ENCODE data around the gene BCLAF3.

The BCLAF3 gene

DNA sequence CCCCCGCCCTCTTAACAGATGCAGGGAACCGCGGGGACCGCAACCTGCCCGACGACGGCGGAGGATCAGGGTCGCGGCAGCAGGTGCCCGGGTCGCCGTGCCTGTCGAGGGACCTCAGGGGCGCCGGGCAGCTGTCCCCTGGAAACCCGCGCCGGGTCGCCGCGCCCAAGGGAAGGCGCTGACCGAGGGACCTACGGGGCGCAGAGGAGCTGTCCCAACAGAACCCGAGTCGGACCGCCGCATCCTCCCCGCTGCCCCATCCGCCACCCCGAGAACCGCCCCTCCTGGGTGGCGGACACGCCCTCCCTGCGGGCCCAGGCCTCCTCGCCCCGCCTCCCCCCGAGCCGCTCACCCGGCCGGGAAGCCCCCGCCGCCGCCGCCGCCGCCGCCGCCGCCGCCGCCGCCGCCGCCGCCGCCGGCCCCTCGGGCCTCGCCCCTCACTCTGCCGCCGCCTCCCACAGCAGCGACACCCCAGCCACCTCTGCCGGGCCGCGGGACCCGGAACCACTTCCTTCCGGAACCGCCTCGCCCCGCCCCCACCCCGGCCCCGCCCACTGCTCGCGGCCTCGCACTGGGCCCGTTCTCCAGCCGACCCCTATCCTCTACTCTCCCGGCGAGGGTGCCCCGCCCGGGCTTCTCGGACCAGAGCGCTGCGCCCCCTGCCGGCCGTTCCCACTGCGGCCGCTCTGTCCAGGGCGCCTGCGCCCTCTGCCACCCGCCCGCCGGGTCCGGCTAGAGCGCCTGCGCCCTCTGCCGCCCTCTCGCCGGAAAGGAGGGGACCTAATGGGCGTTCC, at the start of gene BCLAF3:
Gene BCLAF3 (minus strand): TSS at position 506 of the 794 bp plus-strand sequence. CDS start 20,797 bp downstream, outside the sequence.
- peak; percentile 95 for DNase-seq

DNA sequence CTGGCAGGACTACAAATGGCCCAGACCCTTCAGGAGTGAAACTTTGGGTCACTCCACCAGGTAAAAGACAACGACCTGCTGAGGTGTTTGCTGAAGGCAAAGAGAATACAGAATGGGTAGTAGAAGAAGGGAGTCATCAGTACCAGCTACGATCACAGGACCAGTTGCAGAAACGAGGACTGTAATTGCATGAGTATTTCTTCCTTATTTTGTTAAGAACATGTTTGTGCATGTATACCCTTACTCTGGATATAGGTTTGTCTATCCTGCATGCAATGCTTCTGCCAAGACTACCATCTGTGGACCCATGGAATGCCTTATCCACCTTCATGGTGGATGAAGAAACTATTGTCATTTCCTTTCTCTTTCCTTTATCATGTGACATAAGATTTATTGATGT, 48.1 kb upstream of the BCLAF3 start:
- DNase-seq: no peak

DNA sequence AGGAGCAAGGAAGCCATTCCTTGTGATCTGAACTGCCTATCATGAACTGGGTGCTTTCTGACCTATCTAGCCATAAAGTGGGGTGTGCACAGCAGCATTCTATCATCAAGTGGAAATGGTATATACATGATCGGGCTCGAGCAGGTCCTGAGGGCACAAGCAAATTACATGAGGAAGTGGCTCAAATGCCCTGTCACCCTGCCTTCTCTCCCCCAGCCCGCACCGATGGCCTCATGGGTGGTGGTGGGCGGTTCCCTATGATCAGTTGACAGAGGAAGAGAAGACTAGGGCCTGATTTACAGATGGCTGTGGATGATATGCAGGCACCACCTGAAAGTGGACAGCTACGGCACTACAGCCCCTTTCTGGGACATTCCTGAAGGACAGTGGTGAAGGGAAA, 46.3 kb upstream of the BCLAF3 start:
- no peak for DNase-seq

DNA sequence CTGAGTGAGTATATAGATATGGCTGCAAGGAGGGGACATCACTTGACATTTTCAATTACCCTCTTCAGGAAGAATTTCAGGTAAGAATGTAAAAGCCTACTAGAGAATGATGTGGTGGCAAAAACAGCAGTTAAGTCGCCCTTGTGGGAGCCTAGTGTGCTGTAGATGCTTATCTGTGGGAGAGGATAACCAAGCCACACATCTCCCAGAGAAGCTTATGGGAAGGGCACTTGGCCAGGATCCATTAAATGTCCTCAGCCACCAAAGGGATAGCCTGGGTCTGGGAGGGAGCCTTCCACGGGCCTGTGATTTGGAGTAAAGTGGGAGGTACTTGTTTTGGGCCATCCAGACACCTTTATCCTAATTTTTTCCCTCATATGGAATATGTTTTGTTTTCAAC, 41.3 kb upstream of the BCLAF3 start:
- DNase-seq: no peak

DNA sequence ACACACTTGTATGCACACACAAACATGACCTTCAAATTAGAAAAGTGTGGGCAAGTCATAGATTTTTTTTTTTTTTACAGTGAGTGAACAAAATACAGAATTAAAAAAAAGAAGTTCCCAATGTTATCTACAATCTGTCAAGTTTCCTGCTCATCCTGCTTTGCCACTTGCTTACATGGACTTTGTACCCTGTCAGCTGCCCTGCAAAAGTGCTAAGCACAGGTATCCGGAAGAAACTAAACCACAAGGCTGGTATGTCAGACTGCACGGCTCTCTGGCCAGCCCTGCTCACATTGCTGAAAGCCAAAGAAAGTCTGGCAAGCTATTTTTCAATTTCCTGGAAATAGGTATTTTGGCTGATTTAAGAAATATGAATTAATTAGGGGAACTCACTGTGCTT, 38.9 kb upstream of the BCLAF3 start:
- no peak for DNase-seq

DNA sequence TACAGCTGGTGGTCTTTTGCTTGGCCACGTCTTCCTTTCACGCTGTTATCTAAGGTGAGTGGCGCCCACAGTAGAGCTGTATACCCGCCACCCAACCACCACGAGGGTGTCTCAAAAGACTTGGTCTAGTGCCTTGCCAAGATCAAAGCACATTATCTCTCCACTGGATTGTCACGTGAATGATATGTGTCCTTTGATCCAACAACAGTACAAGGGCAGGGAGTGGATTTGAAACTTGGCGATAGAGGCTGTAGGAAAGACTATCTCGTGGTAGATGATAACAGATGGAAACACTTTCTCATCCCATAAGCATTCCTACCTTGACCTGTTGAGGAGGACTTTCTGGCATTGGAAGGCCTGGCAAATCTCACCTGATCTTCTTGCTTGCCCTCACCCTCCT, 37.7 kb upstream of the BCLAF3 start:
- DNase-seq: no peak

DNA sequence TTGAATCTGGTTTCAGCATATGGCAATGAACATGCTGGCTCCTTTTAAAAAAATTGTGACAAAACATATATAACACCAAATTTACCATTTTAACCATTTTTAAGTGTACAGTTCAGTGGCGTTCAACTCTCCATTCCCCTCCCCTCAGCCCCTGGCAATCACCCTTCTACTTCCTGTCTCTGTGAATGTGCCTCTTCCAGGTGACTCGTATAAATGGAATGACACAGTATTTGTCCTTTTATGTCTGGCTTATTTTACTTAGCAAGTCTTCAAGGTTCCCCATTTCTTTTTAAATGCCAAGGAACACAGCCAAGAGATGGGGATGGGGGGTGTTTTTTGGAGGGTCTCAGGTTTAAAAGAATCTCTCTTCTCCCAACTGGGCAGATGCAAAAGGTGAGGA, 35.4 kb upstream of the BCLAF3 start:
- DNase-seq: no peak

DNA sequence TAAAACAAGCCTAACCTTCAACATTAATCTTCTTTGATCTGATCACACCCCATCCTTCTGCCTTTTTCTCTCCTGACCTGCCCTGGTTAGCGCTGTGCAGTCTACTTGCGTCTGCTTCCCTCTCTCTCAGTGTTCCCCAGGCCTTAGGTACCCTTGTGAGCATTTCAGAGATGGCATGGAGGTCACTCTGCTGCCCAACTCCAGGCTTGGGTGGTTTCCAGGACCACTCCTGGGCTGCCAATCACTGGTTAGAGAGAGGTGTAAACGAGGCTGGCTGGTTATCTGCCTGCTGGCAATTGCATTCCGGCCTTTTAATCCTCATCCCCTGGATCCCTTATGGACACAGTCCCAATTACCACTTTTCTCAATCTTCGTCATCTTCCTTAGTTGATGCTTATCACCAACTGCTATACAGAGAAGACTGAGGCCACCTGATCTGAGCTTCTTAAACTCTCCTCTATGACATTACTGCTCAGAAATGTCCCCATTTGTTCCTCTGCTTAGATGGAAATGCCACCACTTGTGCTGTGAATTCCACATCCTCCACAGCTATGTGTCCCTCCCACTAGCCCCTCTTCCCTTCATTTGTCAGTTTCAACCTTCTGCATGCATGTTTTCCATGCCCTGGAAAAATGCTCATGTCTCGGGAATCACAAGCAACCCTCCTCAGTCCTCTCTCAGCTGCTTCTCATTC, 29.0 kb upstream of the BCLAF3 start:
- no peak for DNase-seq

DNA sequence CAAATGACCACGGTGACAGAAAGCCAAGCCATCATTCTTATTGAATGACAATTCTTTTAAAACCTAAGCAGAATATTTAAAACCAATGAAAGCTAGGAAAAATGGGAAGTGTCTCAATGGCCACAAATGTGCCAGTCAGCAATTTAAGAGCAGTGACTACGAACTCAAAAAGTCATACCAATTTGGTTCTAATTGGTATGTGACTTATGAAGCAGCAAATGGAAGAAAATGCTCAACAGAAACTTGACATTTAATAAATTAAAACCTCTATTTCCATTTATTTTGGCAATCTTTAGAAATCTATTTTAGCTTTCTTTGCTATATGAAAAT, 25.7 kb upstream of the BCLAF3 start:
- no peak for DNase-seq

DNA sequence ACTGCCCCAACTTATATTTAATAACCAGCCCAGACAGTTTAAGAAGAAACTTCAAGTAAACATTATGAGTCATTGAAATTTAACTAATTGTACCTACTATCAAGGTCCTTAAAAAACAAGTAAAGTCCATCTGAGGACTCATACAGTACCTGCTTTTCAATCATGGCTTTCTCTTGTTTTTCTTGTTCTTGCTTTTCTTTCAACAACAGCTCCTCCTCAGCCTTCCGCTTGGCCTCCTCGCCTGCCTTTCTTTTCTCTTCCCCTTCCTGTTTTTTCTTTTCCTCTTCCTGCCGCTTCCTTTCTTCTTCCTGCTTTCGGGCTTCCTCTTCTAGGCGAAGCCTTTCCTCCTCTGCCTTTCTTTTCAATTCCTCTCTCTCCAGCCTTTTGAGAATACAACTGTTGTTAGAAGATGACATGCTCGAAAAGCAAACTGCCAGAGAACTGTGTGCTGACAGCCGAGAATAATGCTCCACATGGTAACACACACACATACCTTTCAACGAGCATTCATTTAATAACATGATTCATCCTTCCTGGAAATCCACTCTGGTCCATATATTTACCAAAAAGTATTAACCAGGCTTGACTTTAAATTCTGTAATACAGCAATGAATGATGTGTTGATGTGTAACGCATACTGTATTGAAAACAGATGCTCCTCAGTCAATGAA, 25.2 kb upstream of the BCLAF3 start:
- DNase-seq: no peak

DNA sequence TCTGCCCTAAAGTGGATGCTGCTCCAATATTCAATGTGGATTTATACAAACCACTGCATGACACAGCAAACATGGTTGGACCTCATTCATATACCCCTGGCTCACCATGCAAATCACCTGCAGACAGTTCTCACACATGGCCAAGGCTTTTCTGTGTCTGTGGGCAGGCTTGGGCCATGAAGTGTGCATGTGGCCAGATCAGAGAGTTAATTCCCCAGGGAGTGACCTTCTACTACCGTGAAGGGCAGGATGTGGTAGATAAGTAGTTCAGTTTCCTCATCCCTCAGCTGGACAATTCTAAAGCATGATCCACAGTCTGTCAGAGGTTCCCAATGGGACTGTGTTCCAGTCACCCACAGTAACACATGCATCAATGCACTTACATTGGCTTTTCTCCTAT, 24.6 kb upstream of the BCLAF3 start:
- no peak for DNase-seq

DNA sequence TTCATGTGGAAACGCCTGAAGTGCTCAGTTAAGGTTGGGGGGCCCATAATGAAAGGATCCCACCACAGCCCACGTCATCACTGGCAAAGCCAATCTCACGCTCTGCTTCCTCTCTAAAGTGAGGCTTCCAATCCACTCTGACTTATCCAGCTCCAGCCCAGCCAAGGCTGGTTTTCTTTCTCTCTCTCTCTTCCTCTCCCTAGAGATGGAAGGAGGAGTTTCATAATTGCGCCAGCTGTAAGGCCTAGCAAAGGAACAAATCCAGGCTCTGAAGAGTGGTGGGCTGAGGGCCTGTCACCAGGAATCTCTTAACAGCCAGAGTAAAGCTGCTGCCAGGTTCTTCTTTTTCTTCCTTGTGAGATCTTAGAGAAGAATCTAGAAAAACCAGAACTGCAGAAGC, 20.7 kb upstream of the BCLAF3 start:
- DNase-seq: no peak

DNA sequence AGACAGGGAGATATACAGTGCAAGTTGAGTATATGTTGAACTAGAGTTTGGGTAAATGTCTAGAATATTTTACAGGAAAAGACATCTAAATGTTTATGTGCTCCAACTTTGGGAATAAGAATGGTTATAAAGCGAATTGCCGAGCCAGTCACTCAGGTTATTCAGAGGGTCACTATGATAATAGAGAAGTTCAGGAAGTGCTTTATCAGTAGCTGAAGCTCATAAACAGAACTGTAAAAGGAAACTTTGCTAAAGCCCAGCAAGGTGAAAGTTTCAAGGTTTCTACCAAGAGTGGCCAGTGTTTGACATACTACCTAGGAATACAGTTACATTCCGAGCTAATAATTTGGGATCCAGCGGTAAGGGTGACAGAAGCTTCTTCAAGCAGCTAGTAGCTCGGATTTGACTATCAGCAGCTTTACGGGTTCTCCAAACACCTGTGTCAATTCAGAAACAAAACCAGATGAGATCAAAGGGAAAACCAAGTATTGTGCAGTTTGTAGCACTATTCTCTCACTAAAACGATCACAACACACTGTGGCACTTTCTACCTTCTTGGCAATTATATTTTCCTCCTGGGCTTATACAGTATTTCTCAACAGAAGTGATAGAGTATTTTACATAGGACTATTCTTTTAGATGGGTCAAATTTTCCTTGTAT, 17.2 kb upstream of the BCLAF3 start:
- no peak for DNase-seq

DNA sequence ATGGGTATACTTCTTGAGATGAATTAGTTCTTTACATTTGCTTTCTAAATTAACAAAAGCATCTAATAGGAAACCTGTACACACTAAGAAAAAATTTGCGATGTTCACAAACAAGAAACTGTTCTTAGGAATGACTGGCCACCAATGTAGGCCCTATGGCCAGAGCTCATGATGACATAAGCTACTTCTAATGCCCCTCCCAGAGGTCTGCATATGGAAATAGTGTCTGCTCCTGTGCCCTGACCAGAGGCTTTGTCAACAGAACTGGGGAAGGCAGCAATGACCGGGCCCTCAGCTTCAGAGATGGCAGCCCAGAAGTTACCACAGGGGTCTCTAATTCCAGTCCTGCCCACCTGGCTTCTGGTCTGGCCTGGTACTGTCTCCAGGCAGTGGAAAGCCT, 15.0 kb upstream of the BCLAF3 start:
- DNase-seq: no peak

DNA sequence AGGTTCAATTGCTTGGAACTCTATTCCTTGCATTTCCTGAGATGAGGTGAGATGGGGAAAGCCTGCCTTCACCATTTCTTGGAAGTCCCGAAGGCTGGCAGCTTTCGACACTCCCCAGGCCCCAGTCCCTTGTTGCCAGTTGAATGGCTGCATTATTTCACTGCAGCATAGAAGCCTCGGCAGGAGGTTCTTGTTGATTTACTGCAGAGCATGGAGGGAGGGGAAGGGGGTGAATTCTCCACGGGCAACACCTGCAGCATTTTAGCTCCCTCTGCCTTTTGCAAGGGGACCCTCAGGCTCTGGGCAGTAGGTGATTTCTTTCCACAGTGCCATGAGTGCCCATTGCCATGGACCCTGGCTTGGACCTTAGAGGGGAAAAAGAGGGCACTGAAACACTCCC, 10.7 kb upstream of the BCLAF3 start:
- DNase-seq: no peak

DNA sequence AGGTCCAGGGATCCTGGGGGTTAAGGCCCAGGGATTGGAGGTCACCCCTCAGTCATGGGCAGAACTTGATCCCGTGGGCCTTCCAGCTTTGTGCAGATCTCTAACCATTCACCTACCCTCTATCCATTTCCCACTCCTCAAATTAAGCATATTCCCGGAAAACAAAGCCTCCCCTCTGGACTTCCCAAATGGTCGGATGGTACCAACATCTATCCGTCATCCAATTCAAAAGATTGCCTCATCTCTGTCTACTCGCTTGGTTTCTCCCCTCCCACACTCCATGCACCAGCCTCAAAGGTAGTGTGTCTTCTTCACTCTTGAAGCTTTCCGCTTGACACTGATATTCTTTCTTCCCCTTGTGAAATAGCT, 473 bp upstream of the BCLAF3 start:
- no peak for DNase-seq

DNA sequence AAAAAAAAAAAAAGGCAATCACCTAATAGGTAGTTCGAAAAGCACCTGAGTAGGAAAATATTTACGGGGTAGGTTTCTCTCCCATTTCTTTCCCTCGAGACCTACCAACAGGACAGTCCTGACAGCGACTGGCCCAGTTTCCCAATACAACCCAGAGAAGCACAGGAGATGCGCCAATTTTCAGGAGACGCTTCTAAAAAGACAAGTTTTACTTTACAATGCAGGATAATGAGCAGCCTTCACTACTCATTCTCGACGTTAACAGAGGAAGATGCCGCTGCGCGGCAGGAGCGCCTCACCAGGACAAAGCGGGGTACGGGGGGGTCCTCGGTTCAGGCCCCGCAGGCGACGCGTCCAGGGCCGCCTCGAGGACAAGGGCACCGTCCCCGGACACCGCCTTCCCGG, 708 bp downstream of the BCLAF3 start:
- no peak for DNase-seq

DNA sequence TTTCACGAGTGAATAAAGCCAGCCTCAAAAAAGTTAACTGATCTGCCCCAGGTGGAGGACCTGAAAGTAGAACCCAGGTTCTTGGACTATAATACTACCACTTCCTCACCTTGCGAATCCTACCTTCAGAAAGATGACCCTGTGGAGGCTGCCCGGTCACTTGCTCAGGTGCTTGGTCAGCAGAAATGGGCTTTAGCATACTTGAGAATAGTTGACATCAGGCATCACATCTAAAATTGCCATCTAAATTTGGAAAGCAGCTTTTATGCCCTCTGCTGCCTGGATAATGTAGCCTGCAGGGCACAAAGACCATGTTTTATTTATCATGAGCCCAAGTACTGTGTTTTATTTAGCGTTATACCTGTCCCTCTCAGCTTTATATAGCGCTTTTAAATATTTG, 3.0 kb downstream of the BCLAF3 start:
- DNase-seq: no peak

DNA sequence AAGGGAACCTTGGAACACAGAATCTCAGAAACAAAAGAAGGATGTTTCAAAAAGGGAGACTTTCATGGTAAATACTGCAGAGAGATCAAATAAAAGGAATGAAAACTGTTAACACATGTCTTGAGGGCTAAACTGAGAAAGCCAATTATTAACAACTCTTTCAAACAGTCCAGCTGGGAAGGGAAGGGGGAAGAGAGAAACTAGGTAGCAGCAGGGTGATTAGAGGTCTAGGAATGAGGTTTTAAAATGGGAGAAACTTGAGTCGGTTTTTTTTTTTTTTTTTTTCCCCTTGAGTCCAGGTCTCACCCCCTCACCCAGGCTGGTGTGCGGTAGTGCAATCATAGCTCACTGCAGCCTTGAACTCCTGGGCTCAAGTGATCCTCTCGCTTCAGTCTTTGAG, 4.3 kb downstream of the BCLAF3 start:
- DNase-seq: no peak

DNA sequence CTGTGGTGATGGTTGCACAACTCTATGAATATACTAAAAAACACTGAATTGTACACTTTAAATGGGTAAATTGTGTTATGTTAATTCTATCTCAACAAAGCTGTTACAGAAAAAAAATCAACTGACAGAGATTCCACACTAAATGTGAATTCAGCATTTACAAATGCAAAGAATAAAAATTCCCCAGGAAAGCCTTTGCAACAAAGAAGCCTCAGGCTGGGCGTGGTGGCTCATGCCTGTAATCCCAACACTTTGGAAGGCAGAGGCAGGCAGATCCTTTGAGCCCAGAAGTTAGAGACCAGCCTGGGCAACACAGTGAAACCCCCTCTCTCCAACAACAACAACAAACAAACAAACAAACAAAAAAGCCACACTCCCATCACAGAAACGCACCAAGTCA, 8.9 kb downstream of the BCLAF3 start:
- DNase-seq: no peak

DNA sequence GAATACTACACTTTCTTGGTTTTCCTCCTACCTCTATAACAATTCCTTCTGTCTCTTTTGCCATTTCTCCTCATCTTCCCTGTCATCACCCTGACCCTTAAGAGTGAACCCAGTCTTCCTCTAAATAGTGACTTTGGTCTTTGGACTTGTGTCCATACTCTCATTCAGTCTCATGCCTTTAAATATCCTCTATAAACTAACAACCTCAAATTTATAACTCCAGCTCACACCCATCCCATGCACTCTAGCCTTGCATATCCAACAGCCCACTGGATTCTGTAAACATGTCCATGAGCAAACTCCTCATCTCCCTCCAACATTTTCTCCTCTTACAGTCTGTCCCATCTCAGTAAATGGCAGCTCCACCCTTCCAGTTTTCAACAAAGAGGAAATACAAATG, 15.0 kb downstream of the BCLAF3 start:
- DNase-seq: no peak

DNA sequence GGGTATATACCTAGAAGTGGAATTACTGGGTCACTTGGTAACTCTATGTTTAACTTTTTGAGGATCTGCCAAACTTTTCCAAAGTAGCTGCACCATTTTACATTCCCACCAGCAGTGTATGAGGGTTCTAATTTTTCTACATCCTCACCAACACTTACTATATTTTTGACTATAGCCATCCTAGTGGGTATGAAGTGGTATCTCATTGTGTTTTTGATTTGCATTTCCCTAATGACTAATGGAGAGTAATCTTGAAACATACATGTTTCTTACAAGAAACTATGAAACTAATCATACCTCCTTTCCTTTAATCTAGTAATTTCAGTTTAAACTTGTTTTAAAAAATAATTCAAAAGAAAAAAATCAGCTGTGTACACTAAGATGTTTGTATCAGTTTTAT, 17.9 kb downstream of the BCLAF3 start:
- DNase-seq: no peak

DNA sequence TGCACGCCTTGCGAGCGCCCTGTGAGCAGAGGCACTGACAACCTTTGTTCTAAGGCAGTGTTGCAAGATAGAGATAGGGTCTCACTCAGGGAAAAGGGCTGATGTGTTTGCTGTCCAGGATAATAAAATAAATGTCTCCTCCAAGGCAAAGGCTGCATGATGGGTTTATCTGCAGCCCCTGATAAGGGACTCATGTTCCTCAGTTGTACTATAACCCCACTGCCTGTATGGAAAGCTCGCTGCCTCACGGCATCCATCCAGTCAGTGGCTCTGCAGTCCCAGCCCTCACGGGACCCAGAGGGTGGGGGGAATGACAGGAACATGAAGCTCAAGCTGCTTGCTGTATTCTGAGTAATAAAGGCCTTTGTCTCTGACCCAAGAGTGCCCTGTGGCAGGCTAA, 22.6 kb downstream of the BCLAF3 start:
- no peak for DNase-seq

DNA sequence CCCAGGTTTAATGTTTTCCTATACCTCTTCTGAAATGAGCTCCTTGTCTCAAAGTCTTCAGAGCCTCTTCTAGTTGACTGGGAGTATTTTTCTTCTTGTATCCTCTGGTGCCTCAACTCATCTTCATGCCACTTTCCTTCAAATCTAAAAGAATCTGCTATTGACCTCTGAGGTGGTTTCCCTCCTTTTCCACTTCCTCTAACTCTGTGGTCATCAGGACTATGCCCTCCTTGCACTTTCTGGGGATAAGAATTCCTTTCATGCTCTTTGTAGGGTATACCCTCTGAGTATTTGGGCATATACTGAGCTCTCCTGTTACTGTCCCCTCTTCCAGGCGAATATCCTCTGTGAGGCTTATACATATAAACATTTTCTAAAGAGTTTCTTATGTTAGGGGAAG, 24.8 kb downstream of the BCLAF3 start:
- no peak for DNase-seq
